ENCODE data around the gene RUNX3. TPM values are rescaled to one million over a fixed set of nuclear protein-coding genes. Genes with fewer than 3 reads are reported as not detected.
"Not testable (repeated sequence)": the region's sequence is repeated elsewhere in the genome, so short reads cannot be mapped to it uniquely, and the experiment has no call there.

RUNX3 gene
- total and polyA plus RNA-seq, 9 donors: 0.23 to 1.9 (median 0.83) TPM

DNA sequence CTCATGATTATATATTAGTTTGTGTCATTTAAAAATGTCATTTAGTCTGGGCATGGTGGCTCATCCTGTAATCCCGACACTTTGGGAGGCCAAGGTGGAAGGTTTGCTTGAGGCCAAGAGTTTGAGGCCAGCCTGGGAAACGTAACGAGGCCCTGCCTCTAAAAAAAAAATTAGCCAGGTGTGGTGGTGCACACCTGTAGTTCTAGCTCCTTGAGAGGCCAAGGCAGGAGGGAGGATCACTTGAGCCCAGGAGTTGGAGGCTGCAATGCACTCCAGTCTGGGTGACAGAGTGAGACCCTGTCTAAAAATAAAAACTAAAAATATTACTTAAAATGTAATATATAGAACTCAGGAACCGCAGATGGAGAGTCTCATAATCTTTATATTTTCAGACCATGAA lies 34.6 kb downstream of the RUNX3 start:
- H3K4me3 ChIP-seq: no peak overlapping the region
- H3K27me3 ChIP-seq: no peaks in the 10 kb centered on the region
- H3K27ac ChIP-seq: no peak overlapping the region
- 80 to 88% (median 83%) methylated on average over 4 of the region's 4 CpGs for WGBS, 3 donors
- no peak for DNase-seq
- H3K9me3 ChIP-seq: no peaks in the 10 kb centered on the region
- no peaks in the 10 kb centered on the region for H3K4me1 ChIP-seq (ENCODE audit: insufficient read depth)
- intact Hi-C loops (cut with DNase I): no loop called here
- TF ChIP-seq, protein P1, sequence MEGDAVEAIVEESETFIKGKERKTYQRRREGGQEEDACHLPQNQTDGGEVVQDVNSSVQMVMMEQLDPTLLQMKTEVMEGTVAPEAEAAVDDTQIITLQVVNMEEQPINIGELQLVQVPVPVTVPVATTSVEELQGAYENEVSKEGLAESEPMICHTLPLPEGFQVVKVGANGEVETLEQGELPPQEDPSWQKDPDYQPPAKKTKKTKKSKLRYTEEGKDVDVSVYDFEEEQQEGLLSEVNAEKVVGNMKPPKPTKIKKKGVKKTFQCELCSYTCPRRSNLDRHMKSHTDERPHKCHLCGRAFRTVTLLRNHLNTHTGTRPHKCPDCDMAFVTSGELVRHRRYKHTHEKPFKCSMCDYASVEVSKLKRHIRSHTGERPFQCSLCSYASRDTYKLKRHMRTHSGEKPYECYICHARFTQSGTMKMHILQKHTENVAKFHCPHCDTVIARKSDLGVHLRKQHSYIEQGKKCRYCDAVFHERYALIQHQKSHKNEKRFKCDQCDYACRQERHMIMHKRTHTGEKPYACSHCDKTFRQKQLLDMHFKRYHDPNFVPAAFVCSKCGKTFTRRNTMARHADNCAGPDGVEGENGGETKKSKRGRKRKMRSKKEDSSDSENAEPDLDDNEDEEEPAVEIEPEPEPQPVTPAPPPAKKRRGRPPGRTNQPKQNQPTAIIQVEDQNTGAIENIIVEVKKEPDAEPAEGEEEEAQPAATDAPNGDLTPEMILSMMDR (IDR thresholded peaks at IDR 0.05): no peak
- TF ChIP-seq POLR2A (IDR thresholded peaks at IDR 0.05): no peak
- TF ChIP-seq EP300 (IDR thresholded peaks at IDR 0.05): no peak
- H3K36me3 ChIP-seq: no peaks in the 10 kb centered on the region

DNA sequence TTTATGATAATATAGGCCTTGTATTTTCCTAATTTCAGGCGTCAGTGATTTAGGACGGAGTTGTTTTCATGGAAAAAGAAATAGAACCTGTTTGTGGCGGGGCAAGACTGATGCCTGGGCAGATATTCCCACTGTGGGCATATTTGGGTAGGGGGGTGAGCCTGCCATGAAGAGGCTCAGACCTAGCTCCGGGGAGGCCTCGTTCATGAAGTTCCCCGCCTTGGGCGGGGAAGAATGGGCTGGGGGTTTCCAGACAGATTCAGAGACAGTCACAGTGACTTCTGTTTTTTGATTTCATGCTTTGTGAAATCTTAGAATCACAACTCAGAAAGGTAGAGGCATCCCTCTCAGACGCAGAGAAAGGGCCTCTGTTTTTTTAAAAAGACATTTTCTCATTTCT lies 36.1 kb downstream of the RUNX3 start:
- no peak overlapping the region for H3K4me3 ChIP-seq
- TF ChIP-seq POLR2A (IDR thresholded peaks at IDR 0.05): no peak
- TF ChIP-seq EP300 (IDR thresholded peaks at IDR 0.05): no peak
- TF ChIP-seq, protein P1 (IDR thresholded peaks at IDR 0.05): no peak
- no peak overlapping the region for H3K27ac ChIP-seq
- 70 to 74% (median 73%) methylated on average over 8 of the region's 8 CpGs for WGBS, 3 donors
- no peaks in the 10 kb centered on the region for H3K9me3 ChIP-seq
- no peaks in the 10 kb centered on the region for H3K4me1 ChIP-seq (ENCODE audit: insufficient read depth)
- no peaks in the 10 kb centered on the region for H3K36me3 ChIP-seq
- intact Hi-C loops (cut with DNase I): no loop called here
- peak in 1 of 5 donors; percentile 3 for DNase-seq
- no peaks in the 10 kb centered on the region for H3K27me3 ChIP-seq

DNA sequence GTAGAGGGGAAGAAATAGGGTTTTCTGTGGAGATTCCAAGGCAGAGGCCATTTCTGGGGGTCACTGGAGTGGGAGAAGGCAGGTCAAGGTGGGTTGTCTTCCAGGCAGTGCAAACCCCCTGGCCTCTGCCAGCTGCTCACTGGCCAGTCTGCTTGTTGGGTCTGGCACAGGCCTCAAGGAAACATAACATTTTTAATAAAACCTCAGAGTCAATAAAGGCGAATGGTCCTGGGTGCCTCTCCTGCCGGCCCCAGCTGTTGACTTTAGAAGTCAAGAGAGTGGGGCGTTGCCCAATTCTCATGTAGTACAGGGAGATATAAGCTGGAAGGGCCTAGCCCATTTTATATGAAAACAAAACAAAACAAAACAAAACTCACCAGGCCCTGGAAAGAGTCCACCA lies 36.6 kb downstream of the RUNX3 start:
- 43 to 63% (median 53%) methylated on average over 3 of the region's 3 CpGs for WGBS, 3 donors
- intact Hi-C loops (cut with DNase I): no loop called here
- Histone ChIP-seq H3K4me3 (no peak overlapping the region), H3K9me3 (no peaks in the 10 kb centered on the region), H3K36me3 (no peaks in the 10 kb centered on the region), H3K4me1 (ENCODE audit: insufficient read depth) (no peaks in the 10 kb centered on the region), H3K27ac (no peak overlapping the region), H3K27me3 (no peaks in the 10 kb centered on the region)
- TF ChIP-seq EP300 (IDR thresholded peaks at IDR 0.05) (no peak), POLR2A (IDR thresholded peaks at IDR 0.05) (no peak)
- TF ChIP-seq, protein P1 (IDR thresholded peaks at IDR 0.05): no peak
- peak in 1 of 5 donors; percentile 3 for DNase-seq

DNA sequence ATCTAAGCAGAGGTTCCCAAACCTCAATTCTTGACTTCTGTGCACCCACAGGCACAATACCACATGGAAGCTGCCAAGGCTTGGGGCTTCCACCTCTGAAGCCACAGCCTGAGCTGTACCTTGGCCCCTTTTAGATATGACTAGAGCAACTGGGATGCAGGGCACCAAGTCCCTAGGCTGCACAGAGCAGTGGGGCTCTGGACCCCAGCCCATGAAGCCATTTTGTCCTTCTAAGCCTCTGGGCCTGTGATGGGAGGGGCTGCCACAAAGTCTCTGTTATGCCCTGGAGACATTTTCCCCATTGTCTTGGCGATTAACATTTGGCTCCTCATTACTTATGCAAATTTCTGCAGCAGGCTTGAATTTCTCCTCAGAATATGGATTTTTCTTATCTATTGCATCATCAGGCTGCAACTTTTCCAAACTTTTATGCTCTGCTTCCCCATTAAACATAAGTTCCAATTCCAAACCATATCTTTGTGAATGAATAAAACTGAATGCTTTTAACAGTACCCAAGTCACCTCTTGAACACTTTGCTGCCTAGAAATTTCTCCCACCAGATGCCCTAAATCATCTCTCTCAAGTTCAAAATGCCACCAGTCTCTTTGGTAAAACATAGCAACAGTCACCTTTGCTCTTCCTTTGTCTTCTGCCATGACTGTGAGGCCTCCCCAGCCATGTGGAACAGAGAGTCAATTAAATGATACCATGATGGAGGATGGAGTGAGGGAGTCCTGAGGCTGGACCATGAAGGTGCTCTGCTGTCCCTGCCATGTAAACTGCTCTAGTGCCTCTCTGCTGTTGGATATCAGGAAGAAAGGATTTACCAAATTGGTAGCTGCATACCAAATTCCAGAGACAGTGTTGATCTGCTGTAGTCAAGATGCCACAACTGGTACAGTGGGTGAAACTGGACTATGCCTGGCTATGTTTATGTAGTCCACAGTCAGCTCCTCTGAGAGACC lies 37.6 kb downstream of the RUNX3 start:
- no peaks in the 10 kb centered on the region for H3K9me3 ChIP-seq
- no peaks in the 10 kb centered on the region for H3K4me1 ChIP-seq (ENCODE audit: insufficient read depth)
- no peak overlapping the region for H3K4me3 ChIP-seq
- no peak for DNase-seq
- WGBS, 3 donors: 73 to 83% (median 79%) methylated on average over 1 of the region's 1 CpG
- intact Hi-C loops (cut with DNase I): no loop called here
- no peak overlapping the region for H3K27ac ChIP-seq
- H3K36me3 ChIP-seq: no peaks in the 10 kb centered on the region
- TF ChIP-seq, protein P1 (IDR thresholded peaks at IDR 0.05): no peak
- TF ChIP-seq EP300 (IDR thresholded peaks at IDR 0.05) (no peak), POLR2A (IDR thresholded peaks at IDR 0.05) (no peak)
- H3K27me3 ChIP-seq: no peaks in the 10 kb centered on the region

DNA sequence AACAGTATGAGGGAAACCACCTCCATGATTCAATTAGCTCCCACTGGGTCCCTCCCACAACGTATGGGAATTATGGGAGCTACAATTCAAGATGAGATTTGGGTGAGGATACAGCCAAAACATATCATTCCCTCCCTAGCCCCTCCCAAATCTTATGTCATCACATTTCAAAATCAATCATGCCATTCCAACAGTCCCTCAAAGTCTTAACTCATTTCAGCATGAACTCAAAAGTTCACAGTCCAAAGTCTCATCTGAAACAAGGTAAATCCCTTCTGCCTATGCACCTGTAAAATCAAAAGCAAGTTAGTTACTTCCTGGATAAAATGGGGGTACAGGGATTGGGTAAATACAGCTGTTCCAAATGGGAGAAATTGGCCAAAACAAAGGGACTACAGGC lies 38.7 kb downstream of the RUNX3 start:
- 42 to 55% (median 48%) methylated on average over 1 of the region's 1 CpG for WGBS, 3 donors
- H3K9me3 ChIP-seq; H3K27ac ChIP-seq; H3K27me3 ChIP-seq; DNase-seq; H3K36me3 ChIP-seq; intact Hi-C loops (cut with DNase I); H3K4me1 ChIP-seq (ENCODE audit: insufficient read depth); H3K4me3 ChIP-seq: not testable (repeated sequence)
